ENCODE measurements around the gene EDEM2.

DNA sequence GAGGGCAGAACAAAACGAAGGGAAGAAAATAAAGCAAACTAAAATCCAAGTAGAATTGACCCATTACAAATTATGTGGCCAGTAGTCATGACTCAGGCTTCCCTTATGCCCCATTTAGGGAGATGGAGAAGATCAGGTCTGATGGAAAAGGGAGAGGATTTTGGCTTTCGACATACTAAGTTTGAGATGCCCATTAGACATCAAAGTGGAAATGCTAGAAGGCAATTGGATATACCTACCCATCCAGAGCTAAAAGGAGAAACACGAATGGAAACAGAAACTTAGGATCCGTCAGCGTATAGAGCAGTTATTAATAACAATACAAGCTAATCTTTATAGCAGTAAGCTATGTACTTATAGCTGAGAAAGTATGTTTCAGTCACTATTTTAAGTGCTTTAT is 59.3 kb downstream of the EDEM2 start:
- TF ChIP-seq, protein P1, sequence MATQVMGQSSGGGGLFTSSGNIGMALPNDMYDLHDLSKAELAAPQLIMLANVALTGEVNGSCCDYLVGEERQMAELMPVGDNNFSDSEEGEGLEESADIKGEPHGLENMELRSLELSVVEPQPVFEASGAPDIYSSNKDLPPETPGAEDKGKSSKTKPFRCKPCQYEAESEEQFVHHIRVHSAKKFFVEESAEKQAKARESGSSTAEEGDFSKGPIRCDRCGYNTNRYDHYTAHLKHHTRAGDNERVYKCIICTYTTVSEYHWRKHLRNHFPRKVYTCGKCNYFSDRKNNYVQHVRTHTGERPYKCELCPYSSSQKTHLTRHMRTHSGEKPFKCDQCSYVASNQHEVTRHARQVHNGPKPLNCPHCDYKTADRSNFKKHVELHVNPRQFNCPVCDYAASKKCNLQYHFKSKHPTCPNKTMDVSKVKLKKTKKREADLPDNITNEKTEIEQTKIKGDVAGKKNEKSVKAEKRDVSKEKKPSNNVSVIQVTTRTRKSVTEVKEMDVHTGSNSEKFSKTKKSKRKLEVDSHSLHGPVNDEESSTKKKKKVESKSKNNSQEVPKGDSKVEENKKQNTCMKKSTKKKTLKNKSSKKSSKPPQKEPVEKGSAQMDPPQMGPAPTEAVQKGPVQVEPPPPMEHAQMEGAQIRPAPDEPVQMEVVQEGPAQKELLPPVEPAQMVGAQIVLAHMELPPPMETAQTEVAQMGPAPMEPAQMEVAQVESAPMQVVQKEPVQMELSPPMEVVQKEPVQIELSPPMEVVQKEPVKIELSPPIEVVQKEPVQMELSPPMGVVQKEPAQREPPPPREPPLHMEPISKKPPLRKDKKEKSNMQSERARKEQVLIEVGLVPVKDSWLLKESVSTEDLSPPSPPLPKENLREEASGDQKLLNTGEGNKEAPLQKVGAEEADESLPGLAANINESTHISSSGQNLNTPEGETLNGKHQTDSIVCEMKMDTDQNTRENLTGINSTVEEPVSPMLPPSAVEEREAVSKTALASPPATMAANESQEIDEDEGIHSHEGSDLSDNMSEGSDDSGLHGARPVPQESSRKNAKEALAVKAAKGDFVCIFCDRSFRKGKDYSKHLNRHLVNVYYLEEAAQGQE (IDR thresholded peaks at IDR 0.05): no peak
- TF ChIP-seq, protein P2, sequence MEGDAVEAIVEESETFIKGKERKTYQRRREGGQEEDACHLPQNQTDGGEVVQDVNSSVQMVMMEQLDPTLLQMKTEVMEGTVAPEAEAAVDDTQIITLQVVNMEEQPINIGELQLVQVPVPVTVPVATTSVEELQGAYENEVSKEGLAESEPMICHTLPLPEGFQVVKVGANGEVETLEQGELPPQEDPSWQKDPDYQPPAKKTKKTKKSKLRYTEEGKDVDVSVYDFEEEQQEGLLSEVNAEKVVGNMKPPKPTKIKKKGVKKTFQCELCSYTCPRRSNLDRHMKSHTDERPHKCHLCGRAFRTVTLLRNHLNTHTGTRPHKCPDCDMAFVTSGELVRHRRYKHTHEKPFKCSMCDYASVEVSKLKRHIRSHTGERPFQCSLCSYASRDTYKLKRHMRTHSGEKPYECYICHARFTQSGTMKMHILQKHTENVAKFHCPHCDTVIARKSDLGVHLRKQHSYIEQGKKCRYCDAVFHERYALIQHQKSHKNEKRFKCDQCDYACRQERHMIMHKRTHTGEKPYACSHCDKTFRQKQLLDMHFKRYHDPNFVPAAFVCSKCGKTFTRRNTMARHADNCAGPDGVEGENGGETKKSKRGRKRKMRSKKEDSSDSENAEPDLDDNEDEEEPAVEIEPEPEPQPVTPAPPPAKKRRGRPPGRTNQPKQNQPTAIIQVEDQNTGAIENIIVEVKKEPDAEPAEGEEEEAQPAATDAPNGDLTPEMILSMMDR (IDR thresholded peaks at IDR 0.05): no peak
- no peak for TF ChIP-seq KDM1A (IDR thresholded peaks at IDR 0.05; ENCODE audit: low read depth)
